ENCODE results near the gene RUVBL2. TPM values are rescaled to one million over a fixed set of nuclear protein-coding genes. Genes with fewer than 3 reads are reported as not detected.
"Not testable (repeated sequence)": the region's sequence is repeated elsewhere in the genome, so short reads cannot be mapped to it uniquely, and the experiment has no call there.

RUVBL2 gene
- total and polyA plus RNA-seq, 8 donors: 17.0 to 44.9 (median 32.6) TPM

- peak overlapping the region in 3 of 4 donors; percentile 26 to 50 (median 46) for H3K27ac ChIP-seq
- H3K27me3 ChIP-seq: no peaks in the 10 kb centered on the region
- TF ChIP-seq, protein P1, sequence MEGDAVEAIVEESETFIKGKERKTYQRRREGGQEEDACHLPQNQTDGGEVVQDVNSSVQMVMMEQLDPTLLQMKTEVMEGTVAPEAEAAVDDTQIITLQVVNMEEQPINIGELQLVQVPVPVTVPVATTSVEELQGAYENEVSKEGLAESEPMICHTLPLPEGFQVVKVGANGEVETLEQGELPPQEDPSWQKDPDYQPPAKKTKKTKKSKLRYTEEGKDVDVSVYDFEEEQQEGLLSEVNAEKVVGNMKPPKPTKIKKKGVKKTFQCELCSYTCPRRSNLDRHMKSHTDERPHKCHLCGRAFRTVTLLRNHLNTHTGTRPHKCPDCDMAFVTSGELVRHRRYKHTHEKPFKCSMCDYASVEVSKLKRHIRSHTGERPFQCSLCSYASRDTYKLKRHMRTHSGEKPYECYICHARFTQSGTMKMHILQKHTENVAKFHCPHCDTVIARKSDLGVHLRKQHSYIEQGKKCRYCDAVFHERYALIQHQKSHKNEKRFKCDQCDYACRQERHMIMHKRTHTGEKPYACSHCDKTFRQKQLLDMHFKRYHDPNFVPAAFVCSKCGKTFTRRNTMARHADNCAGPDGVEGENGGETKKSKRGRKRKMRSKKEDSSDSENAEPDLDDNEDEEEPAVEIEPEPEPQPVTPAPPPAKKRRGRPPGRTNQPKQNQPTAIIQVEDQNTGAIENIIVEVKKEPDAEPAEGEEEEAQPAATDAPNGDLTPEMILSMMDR (IDR thresholded peaks at IDR 0.05): no peak
- DNase-seq (peak; percentile 80 to 97 (median 90)), ATAC-seq (peak; percentile 85 to 93 (median 91)), FAIRE-seq (no peak)
- H3K4me3 ChIP-seq: peak overlapping the region; percentile 5 to 56 (median 30)
- H3K36me3 ChIP-seq: no peaks in the 10 kb centered on the region
- H3K4me1 ChIP-seq: peaks cover 0 to 9% (median 3%) of the 10 kb centered on the region in 3 donors
- intact Hi-C loops (cut with DNase I): no loop called here
- H3K9me3 ChIP-seq: no peaks in the 10 kb centered on the region
- WGBS, 2 donors: 7 to 8% methylated on average over 36 to 41 of the region's 41 CpGs
Measured at GRCh38 chr19:49019242-49019932, 25.7 kb downstream of the RUVBL2 start.

DNA sequence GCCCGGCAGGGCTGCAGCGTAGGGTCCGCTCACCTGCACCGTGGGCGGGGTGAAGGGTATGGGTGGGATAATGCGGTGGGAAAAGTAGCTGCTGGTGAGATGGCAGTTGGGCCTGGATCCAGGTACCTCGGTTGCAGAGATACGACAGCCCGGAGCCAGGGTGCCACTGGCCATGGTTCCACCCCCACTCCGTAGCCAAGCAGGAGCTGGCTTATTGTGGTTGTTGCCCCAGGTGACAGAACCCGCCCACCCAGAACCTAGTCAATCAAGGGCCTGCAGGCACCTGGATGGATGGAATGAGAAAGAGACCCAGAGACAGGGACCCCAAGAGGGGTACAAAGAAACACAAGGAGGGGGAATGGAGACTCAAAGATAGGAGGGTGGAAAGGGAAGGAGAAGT lies 26.7 kb downstream of the RUVBL2 start:
- FAIRE-seq: no peak
- intact Hi-C loops (cut with DNase I): no loop called here
- Histone ChIP-seq H3K27ac (peak overlapping the region in 1 of 4 donors; percentile 46), H3K36me3 (no peaks in the 10 kb centered on the region), H3K27me3 (no peaks in the 10 kb centered on the region), H3K9me3 (no peaks in the 10 kb centered on the region), H3K4me1 (peaks cover 0 to 9% (median 3%) of the 10 kb centered on the region in 3 donors), H3K4me3 (peak overlapping the region in 2 of 4 donors; percentile 47 to 56)
- TF ChIP-seq, protein P1 (IDR thresholded peaks at IDR 0.05): no peak
- 18 to 25% methylated on average over 11 of the region's 11 CpGs for WGBS, 2 donors
- DNase-seq: peak; percentile 74 to 88 (median 78)
- ATAC-seq: peak; percentile 70 to 74 (median 71)

DNA sequence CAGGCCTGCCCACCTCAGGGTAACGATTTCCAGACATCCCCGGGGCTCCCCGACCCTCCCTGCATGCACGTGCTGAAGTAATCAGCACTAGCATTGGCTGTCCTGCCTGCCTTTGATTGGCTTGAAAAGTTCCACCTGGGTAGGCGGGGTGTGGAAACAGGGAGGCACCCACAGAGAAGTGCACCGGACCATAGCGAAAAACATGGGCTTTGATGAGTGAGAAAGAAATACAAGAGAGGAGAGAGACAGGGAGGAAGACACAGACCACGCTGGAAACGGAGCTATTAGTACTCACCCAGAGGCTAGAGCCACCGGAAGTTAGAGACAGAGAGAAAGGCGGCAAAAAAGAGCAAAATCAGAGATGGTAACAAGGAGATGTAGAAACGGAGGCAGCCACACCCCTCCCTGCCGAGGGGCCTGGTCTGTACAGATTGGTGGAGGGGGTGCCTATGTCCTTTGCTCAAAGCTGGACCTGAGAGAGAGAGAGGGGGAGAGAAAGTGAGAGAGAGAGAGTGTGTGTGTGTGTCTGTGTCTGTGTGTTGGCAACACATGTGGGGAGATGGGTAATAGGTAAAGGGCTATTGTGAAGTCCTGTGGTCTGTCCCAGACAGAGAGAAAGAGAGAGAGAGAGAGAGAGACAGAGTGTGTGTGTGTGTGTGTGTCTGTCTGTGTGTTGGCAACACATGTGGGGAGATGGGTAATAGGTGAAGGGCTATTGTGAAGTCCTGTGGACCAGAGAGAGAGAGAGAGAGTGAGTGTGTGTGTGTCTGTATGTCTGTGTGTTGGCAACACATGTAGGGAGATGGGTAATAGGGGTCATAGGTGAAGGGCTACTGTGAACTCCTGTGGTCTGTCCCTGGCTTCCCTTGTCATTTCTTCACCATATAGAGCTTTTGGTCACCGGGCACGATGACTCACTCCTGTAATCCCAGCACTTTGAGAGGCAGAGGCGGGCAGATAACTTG lies 27.5 kb downstream of the RUVBL2 start:
- H3K9me3 ChIP-seq: no peaks in the 10 kb centered on the region
- H3K36me3 ChIP-seq: no peaks in the 10 kb centered on the region
- no peaks in the 10 kb centered on the region for H3K27me3 ChIP-seq
- ATAC-seq (no peak), DNase-seq (no peak), FAIRE-seq (no peak)
- no peak overlapping the region for H3K4me3 ChIP-seq
- intact Hi-C loops (cut with DNase I): no loop called here
- no peak overlapping the region for H3K27ac ChIP-seq
- peaks cover 0 to 9% (median 3%) of the 10 kb centered on the region in 3 donors for H3K4me1 ChIP-seq
- WGBS, 2 donors: 59 to 63% methylated on average over 16 of the region's 16 CpGs
- TF ChIP-seq, protein P1 (IDR thresholded peaks at IDR 0.05): no peak

- FAIRE-seq (no peak), DNase-seq (no peak), ATAC-seq (no peak)
- TF ChIP-seq, protein P1 (IDR thresholded peaks at IDR 0.05): no peak
- intact Hi-C loops (cut with DNase I): no loop called here
- WGBS, 2 donors: 84 to 91% methylated on average over 9 of the region's 9 CpGs
- Histone ChIP-seq H3K4me3 (no peak overlapping the region), H3K9me3 (no peaks in the 10 kb centered on the region), H3K27ac (no peak overlapping the region), H3K4me1 (peaks cover 0 to 9% (median 3%) of the 10 kb centered on the region in 3 donors), H3K36me3 (no peaks in the 10 kb centered on the region), H3K27me3 (no peaks in the 10 kb centered on the region)
Measured at GRCh38 chr19:49022116-49022515, 28.4 kb downstream of the RUVBL2 start.

DNA sequence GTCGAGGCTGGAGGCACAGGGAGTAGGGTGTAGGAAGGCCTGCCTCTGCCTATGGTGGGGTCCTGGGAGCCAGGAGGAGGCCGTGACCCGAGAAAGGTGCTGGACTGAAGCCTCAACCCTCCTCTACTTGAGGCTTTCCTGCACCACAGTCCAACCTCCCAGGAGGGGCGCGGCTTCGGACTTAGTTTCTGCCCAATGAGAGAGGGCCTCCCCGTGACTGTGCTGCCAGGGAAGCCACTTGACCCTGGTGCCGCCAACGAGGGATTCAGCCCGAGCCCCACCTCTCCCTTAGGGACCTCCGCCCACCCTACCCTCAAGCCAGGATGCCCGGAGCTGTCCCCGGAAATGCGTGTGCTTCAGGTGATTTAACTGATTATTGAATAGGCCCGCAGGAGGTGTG lies 30.5 kb downstream of the RUVBL2 start, which contains the start of gene CGB3:
CGB3 (minus strand) TSS at position 101 of the 400 bp plus-strand sequence. CDS start 362 bp downstream, outside the sequence.
- ATAC-seq; intact Hi-C loops (cut with DNase I); H3K27me3 ChIP-seq; H3K4me3 ChIP-seq; H3K9me3 ChIP-seq; DNase-seq; H3K27ac ChIP-seq; H3K36me3 ChIP-seq; FAIRE-seq; H3K4me1 ChIP-seq: not testable (repeated sequence)
- WGBS, 2 donors: 61 to 70% methylated on average over 10 to 13 of the region's 15 CpGs

DNA sequence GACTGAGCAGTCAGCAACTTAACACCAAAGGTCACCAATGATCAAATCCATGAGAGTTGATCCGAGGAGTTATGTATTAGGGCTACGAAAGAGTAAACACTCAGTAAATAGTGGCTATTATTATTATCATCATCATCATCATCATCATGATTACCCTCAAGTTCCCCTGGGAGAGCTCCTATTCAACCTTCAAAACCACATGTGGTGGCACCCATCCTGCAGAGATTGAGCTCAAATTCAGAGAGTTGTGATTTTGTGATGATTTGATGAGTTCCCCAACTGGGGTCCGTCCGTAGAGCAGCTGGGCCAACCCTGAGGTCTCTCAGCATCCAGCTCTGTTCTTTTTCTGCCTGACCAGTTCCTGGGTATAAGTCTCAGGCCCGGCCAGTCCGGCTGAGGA lies 31.4 kb downstream of the RUVBL2 start:
- H3K4me3 ChIP-seq; H3K36me3 ChIP-seq; H3K27ac ChIP-seq; intact Hi-C loops (cut with DNase I); H3K27me3 ChIP-seq; H3K4me1 ChIP-seq; FAIRE-seq; H3K9me3 ChIP-seq; DNase-seq; ATAC-seq: not testable (repeated sequence)
- 68 to 90% methylated on average over 3 to 4 of the region's 6 CpGs for WGBS, 2 donors

GRCh38 chr19:49025599-49025998 lies 31.9 kb downstream of the RUVBL2 start:
- FAIRE-seq, ATAC-seq: not testable (repeated sequence)

More at GRCh38 chr19:49025599-49025998, 31.9 kb downstream of the RUVBL2 start:
- H3K4me3 ChIP-seq; intact Hi-C loops (cut with DNase I); H3K27ac ChIP-seq; H3K9me3 ChIP-seq; DNase-seq; H3K27me3 ChIP-seq; H3K36me3 ChIP-seq; H3K4me1 ChIP-seq: not testable (repeated sequence)
- 72 to 81% methylated on average over 21 to 23 of the region's 23 CpGs for WGBS, 2 donors
